GM19193 (cell line): Measurements from ENCODE around the gene SYNE4.

Source experiments
- POLR2A ChIP-seq: IDR thresholded peaks from 4 replicates; pipeline ENCODE4 v1.6.1; 2011; ENCODE audit not compliant: insufficient read depth, insufficient read length; ENCODE audit errors: extremely low read depth

Gene SYNE4

DNA sequence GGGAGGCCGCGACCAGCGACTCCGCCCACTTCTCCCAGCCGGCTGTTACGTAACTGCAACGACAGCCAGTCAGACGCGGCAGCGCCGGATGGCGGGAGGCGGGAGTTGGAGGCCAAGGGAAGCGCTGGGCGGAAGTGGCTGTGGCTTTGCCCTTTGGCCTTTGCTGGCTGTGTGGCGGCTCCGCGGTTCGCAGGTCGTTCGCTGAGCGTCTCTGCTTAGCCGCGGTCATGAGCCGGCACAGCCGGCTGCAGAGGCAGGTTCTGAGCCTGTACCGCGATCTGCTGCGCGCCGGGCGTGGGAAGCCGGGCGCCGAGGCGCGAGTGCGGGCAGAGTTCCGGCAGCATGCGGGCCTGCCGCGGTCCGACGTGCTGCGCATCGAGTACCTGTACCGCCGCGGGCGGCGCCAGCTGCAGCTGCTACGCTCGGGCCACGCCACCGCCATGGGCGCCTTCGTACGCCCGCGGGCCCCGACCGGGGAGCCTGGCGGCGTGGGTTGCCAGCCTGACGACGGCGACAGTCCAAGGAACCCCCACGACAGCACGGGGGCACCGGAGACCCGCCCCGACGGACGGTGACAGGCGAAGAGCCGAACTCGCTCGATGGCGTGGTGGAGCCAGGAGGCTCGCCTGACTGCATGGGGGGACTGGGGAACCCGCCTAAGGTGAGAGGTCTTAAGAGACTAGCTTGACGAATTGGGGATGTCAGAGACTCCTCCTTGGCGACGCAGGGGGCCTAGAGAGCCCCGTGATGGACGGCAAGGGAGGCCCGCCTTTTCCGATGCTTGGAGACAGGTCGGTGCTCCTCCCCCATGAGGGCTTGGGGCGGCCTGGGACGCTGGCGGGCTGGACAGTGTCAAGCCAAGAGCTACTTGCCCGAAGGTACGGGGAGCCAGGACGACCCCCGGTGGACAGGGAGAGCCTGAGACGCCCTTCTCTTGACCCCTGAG lies 13.3 kb downstream of the SYNE4 start, which contains the start of gene SDHAF1:
TSS of gene SDHAF1 (plus strand) at position 141 of the 946 bp plus-strand sequence. CDS start at position 228, 87 bp downstream.
- peak; percentile 85 for TF ChIP-seq POLR2A

DNA sequence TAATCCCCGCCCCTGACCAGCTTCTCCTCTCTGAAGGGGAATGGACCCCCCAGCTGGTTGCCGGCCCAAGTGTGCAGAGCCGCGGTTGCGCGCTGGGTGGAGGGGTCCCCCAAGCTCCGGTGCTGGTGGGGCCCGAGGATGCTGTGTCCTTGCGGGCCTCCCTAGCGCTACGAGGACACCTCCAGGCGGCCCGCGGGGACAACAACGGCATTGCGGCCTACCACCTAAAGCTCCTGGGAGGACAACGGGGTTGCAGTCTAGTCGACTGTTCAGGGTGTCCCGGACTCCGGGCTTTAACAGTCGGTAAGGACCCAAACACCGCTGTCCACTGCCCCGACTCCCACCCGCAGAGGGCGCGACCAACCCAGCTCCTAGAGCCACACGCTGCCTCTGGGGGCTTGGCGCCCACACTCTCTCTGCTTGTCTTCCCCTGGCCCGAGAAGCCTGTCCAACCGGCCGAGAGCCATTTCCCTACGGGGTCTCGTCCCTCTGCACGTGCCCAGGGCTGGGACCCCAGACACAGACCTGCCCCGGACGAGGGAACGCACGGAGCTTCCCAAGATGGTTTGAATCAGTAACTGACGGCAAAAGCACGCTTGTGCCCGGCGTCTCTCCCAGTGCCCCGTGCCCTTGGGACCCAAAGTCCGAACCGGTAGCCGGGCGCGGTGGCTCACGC lies 14.6 kb downstream of the SYNE4 start:
- no peak for TF ChIP-seq POLR2A

DNA sequence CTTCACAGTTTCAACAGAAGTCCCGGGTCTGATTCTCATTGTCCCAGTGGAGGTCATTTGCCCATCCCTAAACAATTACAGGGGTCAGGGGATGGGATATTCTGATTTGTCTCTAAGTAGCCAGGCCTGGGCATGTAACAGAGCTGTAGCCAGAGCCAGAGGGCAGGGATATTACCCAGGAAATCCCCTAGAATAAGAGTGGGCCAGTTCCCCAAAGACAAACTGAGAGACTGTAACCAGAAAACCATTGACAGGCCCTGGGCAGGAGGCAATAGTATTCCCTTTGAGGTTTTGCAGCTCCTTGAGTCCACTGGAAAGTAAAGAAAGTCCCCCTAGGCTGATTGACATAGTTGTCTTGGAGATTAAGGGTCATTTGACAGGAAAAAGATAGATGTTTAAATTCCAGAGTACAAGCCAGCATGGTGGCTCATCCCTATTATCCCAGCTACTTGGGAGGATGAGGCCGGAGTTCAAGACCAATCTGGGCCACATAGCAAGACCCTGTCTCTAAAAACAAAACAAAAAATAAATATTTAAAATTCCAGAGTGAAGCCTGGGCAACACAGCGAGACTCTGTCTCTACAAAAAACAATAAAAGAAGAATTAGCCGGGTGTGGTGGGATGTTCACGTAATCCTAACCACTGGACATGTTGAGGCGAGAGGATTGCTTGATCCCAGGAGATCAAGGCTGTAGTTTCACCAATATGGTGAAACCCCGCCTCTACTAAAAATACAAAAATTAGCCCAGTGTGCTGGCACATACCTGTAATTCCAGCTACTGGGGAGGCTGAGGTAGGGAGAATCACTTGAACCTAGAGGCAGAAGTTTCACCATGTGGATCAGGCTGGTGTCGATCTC lies 15.5 kb downstream of the SYNE4 start:
- TF ChIP-seq POLR2A, result no peak

DNA sequence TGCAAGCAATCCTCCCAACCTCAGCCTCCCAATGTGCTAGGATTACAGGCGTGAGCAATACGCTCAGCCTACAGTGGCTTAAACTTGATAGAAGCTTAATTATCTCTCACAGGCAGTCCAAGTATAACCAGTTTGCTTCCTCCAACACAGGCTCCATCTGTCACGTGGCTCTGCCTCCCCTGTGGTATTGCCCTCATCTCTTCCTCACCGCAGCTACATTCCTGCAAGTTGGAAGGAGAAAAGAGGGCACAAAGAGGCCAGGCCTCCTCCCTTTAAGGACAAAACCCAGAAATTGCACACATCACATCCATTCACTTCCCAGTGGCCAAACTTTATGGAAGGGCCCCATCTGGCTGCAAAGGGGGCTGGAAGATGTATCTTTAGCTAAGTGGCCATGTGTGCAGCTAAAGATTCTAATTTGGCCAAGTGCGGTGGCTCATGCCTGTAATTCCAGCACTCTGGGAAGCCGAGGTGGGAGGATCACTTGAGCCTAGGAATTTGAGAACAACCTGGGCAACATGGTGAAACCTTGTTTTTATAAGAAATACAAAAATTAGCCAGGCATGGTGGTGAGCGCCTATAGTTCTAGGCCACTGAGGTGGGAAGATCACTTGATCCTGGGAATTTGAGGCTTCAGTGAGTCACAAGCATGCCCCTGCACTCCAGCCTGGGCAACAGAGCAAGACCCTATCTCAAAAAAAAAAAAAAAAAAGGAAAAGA lies 16.7 kb downstream of the SYNE4 start:
- TF ChIP-seq POLR2A, result no peak

DNA sequence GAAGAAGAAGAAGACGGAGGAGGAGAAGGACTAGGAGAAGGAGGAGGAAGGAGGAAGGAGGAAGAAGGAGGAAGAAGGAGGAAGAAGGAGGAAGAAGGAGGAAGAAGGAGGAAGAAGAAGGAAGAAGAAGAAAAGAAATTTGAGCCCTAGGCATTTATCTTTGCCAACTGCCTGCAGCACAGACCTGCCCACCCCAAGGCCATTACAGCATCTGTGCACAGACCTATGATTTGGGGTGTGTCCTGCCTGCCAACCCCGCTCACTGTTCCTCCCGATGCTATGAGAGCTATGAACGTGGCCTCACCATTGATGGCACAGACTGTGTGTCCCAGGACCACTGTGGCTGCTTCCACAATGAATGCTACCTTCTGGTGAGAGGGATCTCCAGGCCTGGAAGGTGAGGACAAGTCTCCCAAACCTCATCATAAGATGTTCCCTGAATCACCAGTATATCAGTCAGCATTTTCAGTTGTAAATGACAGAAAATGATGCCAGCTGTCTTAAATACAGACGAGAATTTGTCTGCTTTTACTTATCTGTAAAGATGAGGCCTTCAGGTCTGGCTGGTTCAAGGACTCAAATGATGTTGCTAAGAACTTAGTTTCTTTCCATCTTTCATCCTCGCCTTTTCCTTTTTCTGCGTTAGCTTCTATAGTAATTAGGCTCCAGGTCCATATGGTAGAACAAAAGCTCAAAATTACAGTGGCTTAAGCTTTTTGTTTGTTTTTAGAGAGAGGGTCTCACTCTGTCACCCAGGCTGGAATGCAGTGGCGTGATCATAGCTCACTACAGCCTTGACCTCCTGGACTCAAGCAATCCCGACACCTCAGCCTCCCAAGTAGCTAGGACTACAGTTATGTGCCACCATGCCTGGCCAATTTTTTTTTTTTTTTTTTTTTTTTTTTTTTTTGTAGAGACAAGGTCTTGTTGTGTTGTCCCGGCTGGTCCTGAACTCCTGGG lies 17.6 kb downstream of the SYNE4 start:
- no peak for TF ChIP-seq POLR2A

DNA sequence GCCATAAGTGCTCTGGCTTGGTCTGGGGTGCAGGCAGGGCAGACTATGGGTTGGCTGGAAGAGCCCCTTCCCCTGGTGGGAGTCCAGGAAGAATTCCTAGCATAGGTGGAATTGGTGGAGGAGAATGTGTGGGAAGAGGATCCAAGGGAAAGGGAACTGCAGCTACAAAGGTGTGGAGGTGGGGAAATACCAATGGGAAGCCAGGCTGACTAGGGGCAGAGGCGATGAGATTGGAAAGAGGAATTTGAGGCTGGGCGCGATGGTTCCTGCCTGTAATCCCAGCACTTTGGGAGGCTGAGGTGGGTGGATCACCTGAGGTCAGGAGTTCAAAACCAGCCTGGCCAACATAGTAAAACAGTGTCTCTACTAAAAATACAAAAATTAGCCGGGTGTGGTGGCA lies 18.5 kb downstream of the SYNE4 start:
- TF ChIP-seq POLR2A, result no peak

DNA sequence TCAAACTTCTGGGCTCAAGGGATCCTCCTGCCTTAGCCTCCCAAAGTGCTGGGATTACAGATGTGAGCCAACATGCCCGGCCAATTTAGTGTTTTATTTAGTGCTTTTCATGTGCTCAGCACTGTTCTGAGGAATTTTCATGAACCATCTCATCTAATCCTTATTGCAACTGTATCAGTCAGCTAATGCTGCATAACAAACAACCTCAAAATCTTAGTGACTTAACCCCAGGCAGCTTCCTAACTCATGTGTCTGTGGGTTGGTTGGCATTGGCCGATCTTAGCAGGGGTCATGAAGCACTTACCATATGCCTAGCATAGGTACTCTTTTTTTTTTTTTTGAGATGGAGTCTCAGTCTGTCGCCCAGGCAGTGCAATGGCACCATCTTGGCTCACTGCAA lies 19.8 kb downstream of the SYNE4 start:
- TF ChIP-seq POLR2A, result no peak

DNA sequence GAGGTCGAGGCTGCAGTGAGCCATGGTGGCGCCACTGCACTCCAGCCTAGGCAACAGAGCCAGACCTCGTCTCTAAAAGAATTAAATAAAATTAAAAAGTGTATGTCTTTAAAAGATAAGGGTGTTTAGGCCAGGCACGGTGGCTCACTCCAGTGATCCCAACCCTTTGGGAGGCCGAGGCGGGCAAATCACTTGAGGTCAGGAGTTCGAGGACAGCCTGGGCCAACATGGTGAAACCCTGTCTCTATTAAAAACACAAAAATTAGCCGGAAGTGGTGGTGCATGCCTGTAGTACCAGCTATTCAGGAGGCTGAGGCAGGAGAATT lies 21.1 kb downstream of the SYNE4 start:
- no peak for TF ChIP-seq POLR2A

DNA sequence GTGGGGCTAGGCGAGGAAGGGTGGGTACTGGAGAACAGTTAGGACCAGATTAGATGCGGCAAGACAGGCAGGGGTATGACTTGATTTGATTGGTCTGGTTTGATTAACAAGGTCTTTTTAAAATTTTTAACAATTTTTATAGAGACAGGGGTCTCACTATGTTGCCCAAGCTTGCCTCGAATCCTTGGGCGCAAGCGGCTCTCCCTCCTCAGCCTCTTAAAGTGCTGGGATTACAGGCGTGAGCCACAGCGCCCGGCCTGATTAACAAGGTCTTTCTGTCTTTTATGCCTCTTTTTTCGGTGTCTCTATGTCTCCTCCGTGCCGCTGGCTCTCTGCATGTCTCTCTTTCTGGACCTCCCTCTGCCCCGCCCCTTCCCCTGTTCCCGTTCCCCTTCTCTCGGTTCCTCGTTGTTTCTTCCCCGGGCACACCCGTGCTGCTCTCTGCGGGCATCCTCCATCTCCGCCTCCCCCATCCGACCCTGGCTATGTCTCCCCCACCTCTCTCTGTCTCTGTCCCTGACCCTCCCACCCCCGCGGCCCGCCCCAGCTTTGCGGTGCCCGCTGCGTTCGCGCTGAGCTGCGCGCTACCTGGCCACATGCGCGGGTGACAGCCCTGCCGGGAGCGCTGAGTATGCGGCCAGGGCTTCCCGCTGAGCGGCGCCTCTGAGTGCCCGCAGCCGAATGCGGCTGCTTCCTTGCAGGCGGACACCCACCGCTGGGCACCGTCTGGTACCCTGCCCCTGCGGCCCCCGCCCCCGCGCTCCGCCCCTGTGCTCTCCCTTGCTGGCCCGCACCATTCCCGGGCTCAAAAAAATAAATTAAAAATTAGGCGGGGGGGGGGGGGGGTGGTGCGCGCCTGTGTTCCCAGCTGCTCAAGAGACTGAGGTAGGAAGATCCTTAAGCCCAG lies 21.7 kb downstream of the SYNE4 start:
- no peak for TF ChIP-seq POLR2A

DNA sequence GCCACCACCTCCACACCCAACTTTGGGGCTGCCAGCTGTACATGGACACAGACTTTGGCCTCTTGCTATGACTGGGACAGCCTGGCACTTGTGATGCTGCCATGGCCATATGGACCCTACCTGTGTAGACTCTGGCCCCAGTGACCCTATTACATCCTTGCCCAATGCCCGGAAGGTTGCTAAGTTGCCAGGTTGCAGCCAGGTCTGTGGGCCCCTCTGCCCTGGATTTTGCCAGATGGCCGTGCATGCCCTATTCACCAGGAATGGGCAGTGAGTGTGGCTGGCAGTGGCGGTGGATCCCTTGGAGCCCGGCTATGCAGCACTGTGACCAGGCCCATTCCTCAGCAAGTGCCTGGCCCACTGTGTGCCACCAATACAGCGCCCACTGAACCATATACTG lies 22.5 kb downstream of the SYNE4 start:
- TF ChIP-seq POLR2A, result no peak

DNA sequence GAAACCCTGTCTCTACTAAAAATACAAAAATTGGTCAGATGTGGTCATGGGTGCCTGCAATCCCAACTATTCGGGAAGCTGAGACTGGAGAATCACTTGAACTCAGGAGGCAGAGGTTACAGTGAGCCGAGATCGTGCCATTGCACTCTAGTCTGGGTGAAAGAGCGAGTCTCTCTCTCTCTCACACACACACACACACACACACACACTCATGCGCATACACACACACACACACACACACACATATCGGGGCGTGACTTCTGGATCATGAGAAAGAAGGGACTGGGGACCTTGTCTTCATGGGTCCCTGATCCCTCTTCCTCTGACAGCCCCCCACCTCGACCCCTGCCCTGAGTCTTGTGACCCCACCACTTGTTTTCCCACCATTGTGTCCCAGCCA lies 25.4 kb downstream of the SYNE4 start:
- TF ChIP-seq POLR2A, result no peak

DNA sequence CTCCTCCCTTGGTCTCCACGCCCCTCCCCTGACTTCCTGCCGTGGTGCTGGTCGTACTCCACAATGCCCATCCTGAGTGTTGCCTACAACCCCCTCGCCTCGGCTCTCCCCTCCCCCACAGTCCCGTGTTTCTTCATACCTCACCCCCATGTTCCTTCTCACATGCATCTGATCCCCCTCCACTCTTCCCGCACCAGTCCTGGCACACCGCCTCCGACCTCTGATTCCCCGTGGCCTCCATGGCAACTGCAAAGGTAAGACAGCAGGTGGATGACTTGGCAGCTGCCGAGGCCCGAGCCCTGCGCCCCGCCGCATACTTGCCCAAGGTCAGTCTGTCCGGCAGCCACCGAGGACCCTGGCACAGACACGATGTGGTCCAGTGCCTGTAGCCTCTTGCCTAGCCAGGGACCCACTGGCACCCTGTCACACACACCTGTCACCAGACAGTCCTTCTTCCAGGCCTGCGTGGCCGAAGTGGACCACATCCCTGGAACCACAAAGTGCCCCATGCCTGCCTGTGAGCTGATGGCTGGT lies 29.7 kb downstream of the SYNE4 start:
- no peak for TF ChIP-seq POLR2A
